ENCODE results near the gene MCTP2.
"Not testable (repeated sequence)": the region's sequence is repeated elsewhere in the genome, so short reads cannot be mapped to it uniquely, and the experiment has no call there.

The MCTP2 gene

GRCh38 chr15:94470492-94470891, 239.1 kb downstream of the MCTP2 start:
- DNase-seq, result no peak

GRCh38 chr15:94476686-94477085, 245.3 kb downstream of the MCTP2 start:
- no peak for DNase-seq

GRCh38 chr15:94477913-94478553, 246.7 kb downstream of the MCTP2 start:
- DNase-seq, result no peak

GRCh38 chr15:94478763-94479162, 247.4 kb downstream of the MCTP2 start:
- DNase-seq, result peak; percentile 35

GRCh38 chr15:94480289-94480834, 249.0 kb downstream of the MCTP2 start:
- no peak for DNase-seq

- no peak for DNase-seq
Measured at GRCh38 chr15:94485148-94485719, 253.9 kb downstream of the MCTP2 start.

- no peak for DNase-seq
Measured at GRCh38 chr15:94487635-94488034, 256.3 kb downstream of the MCTP2 start.

- DNase-seq, result no peak
Measured at GRCh38 chr15:94493176-94493575, 261.8 kb downstream of the MCTP2 start.

GRCh38 chr15:94493586-94493985, 262.2 kb downstream of the MCTP2 start:
- DNase-seq, result not testable (repeated sequence)

GRCh38 chr15:94494732-94495131, 263.4 kb downstream of the MCTP2 start:
- DNase-seq, result no peak

GRCh38 chr15:94503293-94503692, 271.9 kb downstream of the MCTP2 start:
- no peak for DNase-seq

- no peak for DNase-seq
Measured at GRCh38 chr15:94509259-94509658, 277.9 kb downstream of the MCTP2 start.

- DNase-seq, result no peak
Measured at GRCh38 chr15:94522125-94522524, 290.8 kb downstream of the MCTP2 start.

- no peak for DNase-seq
Measured at GRCh38 chr15:94523873-94524272, 292.5 kb downstream of the MCTP2 start.

GRCh38 chr15:94524565-94524964, 293.2 kb downstream of the MCTP2 start:
- DNase-seq, result no peak

- DNase-seq, result no peak
Measured at GRCh38 chr15:94526071-94526689, 294.8 kb downstream of the MCTP2 start.

- no peak for DNase-seq
Measured at GRCh38 chr15:94532226-94532625, 300.9 kb downstream of the MCTP2 start.

Measured in NCI-H1092 (cell line).